ENCODE results near the gene CFAP97D2. TPM values are rescaled to one million over a fixed set of nuclear protein-coding genes. Genes with fewer than 3 reads are reported as not detected.

Gene CFAP97D2
- total and polyA plus RNA-seq, 2 of the 13 experiments (the other 11 are each of a cell fraction or from before 2014, with no cell fraction given): not detected

DNA sequence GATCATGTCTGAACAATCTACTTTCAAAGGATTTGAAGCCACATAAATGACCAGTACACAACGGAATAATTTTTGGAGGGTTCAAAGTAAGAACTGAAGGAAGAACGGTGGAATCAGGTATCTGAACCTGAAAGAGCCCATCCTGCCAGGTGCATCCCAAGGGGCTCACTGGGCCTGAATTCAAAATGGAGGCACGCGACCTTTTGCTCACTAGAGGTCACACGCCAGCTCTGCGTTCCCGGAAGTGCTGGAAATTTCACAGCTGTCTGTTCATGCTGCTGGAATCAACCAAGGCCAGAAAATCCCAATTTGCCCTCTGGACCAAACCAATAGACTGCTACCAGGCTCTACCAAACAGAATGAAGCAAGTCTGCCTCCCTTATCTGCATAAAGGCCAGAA, 42.5 kb upstream of the CFAP97D2 start (continued):
- TF ChIP-seq, protein P1, sequence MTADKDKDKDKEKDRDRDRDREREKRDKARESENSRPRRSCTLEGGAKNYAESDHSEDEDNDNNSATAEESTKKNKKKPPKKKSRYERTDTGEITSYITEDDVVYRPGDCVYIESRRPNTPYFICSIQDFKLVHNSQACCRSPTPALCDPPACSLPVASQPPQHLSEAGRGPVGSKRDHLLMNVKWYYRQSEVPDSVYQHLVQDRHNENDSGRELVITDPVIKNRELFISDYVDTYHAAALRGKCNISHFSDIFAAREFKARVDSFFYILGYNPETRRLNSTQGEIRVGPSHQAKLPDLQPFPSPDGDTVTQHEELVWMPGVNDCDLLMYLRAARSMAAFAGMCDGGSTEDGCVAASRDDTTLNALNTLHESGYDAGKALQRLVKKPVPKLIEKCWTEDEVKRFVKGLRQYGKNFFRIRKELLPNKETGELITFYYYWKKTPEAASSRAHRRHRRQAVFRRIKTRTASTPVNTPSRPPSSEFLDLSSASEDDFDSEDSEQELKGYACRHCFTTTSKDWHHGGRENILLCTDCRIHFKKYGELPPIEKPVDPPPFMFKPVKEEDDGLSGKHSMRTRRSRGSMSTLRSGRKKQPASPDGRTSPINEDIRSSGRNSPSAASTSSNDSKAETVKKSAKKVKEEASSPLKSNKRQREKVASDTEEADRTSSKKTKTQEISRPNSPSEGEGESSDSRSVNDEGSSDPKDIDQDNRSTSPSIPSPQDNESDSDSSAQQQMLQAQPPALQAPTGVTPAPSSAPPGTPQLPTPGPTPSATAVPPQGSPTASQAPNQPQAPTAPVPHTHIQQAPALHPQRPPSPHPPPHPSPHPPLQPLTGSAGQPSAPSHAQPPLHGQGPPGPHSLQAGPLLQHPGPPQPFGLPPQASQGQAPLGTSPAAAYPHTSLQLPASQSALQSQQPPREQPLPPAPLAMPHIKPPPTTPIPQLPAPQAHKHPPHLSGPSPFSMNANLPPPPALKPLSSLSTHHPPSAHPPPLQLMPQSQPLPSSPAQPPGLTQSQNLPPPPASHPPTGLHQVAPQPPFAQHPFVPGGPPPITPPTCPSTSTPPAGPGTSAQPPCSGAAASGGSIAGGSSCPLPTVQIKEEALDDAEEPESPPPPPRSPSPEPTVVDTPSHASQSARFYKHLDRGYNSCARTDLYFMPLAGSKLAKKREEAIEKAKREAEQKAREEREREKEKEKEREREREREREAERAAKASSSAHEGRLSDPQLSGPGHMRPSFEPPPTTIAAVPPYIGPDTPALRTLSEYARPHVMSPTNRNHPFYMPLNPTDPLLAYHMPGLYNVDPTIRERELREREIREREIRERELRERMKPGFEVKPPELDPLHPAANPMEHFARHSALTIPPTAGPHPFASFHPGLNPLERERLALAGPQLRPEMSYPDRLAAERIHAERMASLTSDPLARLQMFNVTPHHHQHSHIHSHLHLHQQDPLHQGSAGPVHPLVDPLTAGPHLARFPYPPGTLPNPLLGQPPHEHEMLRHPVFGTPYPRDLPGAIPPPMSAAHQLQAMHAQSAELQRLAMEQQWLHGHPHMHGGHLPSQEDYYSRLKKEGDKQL (CRISPR knock-in tag; IDR thresholded peaks at IDR 0.05; ENCODE audit: low read depth): no peak
- TF ChIP-seq RFX5 (IDR thresholded peaks at IDR 0.05; ENCODE audit: low read depth, low read length): no peak
- TF ChIP-seq, protein P2, sequence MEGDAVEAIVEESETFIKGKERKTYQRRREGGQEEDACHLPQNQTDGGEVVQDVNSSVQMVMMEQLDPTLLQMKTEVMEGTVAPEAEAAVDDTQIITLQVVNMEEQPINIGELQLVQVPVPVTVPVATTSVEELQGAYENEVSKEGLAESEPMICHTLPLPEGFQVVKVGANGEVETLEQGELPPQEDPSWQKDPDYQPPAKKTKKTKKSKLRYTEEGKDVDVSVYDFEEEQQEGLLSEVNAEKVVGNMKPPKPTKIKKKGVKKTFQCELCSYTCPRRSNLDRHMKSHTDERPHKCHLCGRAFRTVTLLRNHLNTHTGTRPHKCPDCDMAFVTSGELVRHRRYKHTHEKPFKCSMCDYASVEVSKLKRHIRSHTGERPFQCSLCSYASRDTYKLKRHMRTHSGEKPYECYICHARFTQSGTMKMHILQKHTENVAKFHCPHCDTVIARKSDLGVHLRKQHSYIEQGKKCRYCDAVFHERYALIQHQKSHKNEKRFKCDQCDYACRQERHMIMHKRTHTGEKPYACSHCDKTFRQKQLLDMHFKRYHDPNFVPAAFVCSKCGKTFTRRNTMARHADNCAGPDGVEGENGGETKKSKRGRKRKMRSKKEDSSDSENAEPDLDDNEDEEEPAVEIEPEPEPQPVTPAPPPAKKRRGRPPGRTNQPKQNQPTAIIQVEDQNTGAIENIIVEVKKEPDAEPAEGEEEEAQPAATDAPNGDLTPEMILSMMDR (CRISPR knock-in tag; IDR thresholded peaks at IDR 0.05): no peak
- no peak for TF ChIP-seq HNF4G (IDR thresholded peaks at IDR 0.05; ENCODE audit: borderline replicate concordance, low read depth, low read length)
- TF ChIP-seq HNF4G (CRISPR knock-in tag; IDR thresholded peaks at IDR 0.05; ENCODE audit: borderline replicate concordance, low read depth): no peak
- TF ChIP-seq, protein P3, sequence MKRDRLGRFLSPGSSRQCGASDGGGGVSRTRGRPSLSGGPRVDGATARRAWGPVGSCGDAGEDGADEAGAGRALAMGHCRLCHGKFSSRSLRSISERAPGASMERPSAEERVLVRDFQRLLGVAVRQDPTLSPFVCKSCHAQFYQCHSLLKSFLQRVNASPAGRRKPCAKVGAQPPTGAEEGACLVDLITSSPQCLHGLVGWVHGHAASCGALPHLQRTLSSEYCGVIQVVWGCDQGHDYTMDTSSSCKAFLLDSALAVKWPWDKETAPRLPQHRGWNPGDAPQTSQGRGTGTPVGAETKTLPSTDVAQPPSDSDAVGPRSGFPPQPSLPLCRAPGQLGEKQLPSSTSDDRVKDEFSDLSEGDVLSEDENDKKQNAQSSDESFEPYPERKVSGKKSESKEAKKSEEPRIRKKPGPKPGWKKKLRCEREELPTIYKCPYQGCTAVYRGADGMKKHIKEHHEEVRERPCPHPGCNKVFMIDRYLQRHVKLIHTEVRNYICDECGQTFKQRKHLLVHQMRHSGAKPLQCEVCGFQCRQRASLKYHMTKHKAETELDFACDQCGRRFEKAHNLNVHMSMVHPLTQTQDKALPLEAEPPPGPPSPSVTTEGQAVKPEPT (CRISPR knock-in tag; IDR thresholded peaks at IDR 0.05; ENCODE audit: low read depth): no peak
- no peak for TF ChIP-seq ZNF143 (CRISPR knock-in tag; IDR thresholded peaks at IDR 0.05)

All from HepG2 (cell line).